ENCODE data around the gene PDF.

The PDF gene

DNA sequence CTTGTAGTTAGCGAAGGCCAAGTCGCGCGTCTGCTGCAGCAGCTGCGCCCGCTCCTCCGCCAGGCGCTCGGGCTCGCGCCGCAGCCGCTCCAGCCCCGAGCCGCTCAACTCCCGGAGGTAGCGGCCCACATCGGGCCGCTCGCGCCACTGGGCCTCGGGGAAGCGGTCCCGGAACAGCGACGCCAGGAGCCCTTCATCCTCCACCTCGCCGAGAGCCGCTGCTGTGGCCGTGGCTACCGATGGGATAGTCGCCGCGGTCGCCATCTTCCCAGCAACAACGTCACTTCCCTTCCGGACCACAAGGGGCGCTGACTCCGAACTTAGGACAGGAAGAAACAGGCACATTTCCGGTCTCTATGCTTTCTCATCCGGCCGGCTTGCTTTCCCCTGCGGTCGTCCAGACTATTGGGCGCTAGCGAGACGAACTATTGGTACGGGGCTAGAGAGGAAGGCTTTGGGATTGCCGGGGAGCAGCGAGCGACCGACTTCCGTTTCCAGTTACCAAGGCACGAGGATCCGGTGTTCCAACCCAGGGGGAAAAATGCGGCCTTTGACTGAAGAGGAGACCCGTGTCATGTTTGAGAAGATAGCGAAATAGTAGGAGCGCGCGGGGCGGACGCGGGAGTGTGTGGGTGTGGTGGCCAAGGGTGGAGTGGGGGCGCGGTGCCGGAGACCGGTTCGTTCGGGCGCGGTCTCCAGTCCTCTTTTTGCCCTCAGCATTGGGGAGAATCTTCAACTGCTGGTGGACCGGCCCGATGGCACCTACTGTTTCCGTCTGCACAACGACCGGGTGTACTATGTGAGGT, 9.1 kb upstream of the PDF start, which contains the start of the genes COG8 and NIP7:
COG8 (minus strand) TSS at position 276 of the 806 bp plus-strand sequence; CDS start at position 264, 12 bp downstream.
NIP7 (plus strand) TSS at position 484 of the 806 bp plus-strand sequence; CDS start at position 542, 58 bp downstream.
- DNase-seq (ENCODE audit: low spot score) = peak; percentile 94

DNA sequence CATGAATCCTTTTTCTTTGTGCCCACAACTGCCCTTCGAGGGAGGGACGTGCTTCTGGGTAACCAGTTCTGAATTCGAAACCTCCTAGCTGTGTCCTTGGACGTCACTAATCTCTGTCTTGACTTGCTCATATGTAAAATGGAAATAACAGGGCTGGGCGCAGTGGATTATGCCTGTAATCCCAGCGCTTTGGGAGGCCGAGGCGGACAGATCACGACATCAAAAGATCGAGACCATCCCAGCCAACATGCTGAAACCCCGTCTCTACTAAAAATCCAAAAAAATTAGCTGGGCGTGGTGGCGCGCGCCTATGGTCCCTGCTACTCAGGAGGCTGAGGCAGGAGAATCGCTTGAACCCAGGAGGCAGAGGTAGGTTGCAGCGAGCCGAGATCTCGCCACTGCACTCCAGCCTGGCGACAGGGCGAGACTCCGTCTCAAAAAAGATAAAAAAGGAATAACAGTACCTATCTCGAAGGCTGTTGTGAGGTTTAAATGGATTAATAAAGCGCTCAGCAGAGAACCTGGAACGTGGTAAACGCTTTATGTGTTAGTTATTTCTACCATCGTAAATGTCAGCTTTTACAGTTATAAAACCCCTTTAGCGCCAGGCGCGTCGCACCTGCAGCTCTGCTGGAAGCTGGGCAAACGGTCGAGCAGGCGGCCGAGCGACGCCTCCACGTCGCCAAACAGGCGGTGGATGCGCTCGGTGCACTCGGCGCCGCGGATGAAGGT, 8.3 kb upstream of the PDF start:
- DNase-seq (ENCODE audit: low spot score) = no peak

GRCh38 chr16:69334696-69335095, 4.3 kb upstream of the PDF start:
- DNase-seq (ENCODE audit: low spot score) = no peak

GRCh38 chr16:69329369-69330285, 761 bp downstream of the PDF start:
- DNase-seq (ENCODE audit: low spot score) = no peak

GRCh38 chr16:69328854-69329316, 1.5 kb downstream of the PDF start:
- no peak for DNase-seq (ENCODE audit: low spot score)

- DNase-seq (ENCODE audit: low spot score) = no peak
Observed at GRCh38 chr16:69327585-69328310, 2.6 kb downstream of the PDF start.

- DNase-seq (ENCODE audit: low spot score) = no peak
Observed at GRCh38 chr16:69326172-69326873, 4.1 kb downstream of the PDF start.

- DNase-seq (ENCODE audit: low spot score) = no peak
Observed at GRCh38 chr16:69325784-69326171, 4.6 kb downstream of the PDF start.

DNA sequence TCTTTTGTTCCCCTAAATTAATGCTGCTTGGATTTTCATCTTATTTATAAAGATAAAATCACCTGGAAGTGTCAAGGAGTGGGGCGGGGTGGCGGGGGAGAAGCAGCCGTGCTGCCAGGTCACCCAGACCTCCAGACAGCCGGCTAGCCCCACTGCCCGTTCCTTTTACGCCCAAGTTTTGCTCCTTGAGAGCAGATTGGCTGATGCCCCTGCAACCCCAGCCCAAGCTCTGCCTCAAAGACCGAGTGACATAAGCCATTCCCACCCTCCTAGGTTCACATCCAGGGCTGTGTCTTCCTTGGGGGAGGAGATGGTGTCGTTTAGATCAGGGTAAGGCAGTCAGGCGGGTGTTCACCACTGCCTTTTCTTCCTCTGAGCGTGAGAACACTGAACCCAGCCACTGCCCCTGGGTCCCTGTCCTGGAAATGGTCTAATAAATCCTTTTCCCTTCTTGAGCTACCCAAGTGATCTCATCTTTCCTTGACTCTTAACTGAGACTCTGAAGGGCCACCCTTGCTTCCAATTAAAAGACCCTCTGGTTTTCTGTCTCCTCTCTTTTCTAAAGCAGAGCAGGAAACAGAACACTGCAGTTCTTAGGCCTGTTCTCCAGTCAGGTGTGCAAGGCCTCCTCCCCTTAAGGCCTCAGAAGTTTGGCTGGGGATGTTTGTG, 5.7 kb downstream of the PDF start:
- no peak for DNase-seq (ENCODE audit: low spot score)

GRCh38 chr16:69324013-69324531, 6.3 kb downstream of the PDF start:
- DNase-seq (ENCODE audit: low spot score) = no peak

- DNase-seq (ENCODE audit: low spot score) = no peak
Observed at GRCh38 chr16:69323415-69323814, 7.0 kb downstream of the PDF start.

DNA sequence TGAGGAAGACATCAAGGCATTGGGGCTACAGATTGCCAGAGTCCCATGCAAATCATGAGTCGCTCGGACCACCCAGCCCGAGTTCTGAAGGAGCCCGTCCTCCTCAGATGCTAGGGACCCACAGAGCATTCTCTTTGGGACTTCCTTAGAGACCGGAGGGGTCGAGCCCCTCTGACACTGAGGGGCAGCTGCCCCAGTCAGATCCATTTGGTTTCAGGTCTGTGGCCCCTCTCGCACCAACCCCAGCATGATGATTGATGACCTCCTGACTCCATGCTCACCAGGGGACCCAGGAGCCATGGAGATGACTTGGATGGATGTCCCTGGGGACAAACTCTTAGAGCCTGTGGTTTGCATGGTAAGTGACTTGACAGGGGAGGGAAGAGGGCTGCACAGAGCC, 8.0 kb downstream of the PDF start:
- DNase-seq (ENCODE audit: low spot score) = no peak

DNA sequence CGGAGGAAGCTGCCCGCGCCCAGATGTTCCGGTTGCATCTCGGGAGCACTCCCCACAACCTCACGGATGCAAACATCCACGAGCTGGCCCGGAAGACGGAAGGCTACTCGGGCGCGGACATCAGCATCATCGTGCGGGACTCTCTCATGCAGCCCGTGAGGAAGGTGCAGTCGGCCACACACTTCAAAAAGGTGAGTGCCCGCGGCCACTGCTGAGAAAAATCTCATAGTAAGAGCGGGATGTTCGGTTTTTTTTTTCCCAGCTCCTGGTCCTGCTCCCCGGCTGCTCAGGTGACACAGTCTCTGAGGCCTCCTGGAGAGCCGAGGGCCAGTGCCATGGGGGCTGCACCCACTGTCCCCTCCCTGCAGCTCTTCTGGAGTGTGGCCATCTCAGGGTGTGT, 9.3 kb downstream of the PDF start:
- no peak for DNase-seq (ENCODE audit: low spot score)

DNA sequence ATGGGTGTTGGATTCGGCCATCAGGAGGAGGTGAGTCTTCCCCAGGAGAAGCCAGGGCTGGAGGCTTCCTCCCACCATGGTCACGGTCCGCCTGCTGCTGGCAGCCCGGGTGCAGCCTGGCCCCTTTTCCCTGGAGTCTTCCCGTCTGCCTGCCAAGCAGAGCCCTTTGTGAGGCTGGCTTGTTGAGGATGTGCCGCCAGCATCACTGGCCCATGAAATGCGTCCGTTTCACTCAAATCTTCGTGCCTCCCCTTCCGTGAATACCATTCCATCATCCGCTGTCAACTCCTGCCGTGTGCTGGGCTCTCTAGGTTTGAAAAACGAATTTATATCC, 9.7 kb downstream of the PDF start:
- no peak for DNase-seq (ENCODE audit: low spot score)

- DNase-seq (ENCODE audit: low spot score) = no peak
Observed at GRCh38 chr16:69319826-69320739, 10.3 kb downstream of the PDF start.

- DNase-seq (ENCODE audit: low spot score) = no peak
Observed at GRCh38 chr16:69319381-69319780, 11.0 kb downstream of the PDF start.

- no peak for DNase-seq (ENCODE audit: low spot score)
Observed at GRCh38 chr16:69318911-69319289, 11.5 kb downstream of the PDF start.

DNA sequence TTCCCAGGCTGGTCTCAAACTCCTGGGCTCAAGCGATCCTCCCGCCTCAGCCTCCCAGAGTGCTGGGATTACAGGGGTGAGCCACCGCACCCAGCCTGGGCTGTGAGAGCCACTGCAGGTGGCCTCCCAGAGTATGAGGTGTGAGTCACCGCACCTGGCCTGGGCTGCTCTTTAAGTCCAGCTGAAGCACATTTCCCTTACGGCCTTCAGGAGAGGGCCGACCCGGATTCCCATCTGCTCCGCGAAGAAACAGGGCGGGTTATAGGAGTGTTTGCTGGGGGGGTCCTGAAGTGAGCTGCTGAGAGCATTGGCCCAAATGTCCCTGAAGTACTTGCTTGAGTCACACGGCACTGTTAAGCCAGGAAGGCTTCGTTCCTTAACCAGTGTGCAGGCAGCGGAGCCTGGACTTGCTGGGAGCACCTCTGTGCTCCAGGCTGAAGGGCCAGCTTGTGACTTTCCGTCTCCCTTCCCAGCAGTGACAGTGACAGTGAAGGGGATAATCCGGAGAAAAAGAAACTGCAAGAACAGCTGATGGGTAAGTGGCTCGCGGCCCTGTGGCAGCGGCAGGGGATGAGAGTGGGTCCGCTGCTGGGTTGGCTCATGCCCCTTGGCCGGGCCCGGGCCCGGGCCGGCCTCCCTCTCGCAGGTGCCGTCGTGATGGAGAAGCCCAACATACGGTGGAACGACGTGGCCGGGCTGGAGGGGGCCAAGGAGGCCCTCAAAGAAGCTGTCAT, 12.0 kb downstream of the PDF start:
- no peak for DNase-seq (ENCODE audit: low spot score)

Measured in left forelimb (tissue), 1 donor.